Stomach (tissue), 4 donors: Measurements from ENCODE around the gene NMNAT2.

Source experiments
- CTCF ChIP-seq, 7 experiments: fragments of 450-650 bp in 4 of 7; fragments of 200-600 bp in 3 of 7; sonication (generic) in 3 of 7; IDR thresholded peaks; one replicate each; pipeline ENCODE4 v1.5.1; 2016 to 2019; ENCODE audit warnings: antibody characterized with exemption in 7 of 7, control low read depth in 2 of 7, mild to moderate bottlenecking in 1 of 7
- POLR2AphosphoS5 ChIP-seq, 3 donors: sonication (generic); formaldehyde crosslinking; IDR thresholded peaks; one replicate each; pipeline ENCODE4 v1.6.1; 2016; ENCODE audit warnings: antibody characterized with exemption in 3 of 3

- no peak for TF ChIP-seq CTCF (IDR thresholded peaks at IDR 0.05)
- TF ChIP-seq POLR2AphosphoS5 (IDR thresholded peaks at IDR 0.05), result no peak
These were observed 64.6 kb downstream of the NMNAT2 start for GRCh38 chr1:183353597-183353996.
